Measurements from ENCODE around the gene NANOS3.

- TF ChIP-seq POLR2A (IDR thresholded peaks at IDR 0.05; ENCODE audit: low read length), result peak; percentile 67
- TF ChIP-seq GATA1 (IDR thresholded peaks at IDR 0.05; ENCODE audit: low read depth, low read length), result no peak
These were observed 15.0 kb upstream of the NANOS3 start for GRCh38 chr19:13861714-13862531.

Data from erythroblast (primary cell).